Endodermal cell (in vitro differentiated cells): ENCODE data around the gene MLYCD. TPM values are rescaled to one million over a fixed set of nuclear protein-coding genes. Genes with fewer than 3 reads are reported as not detected.

Source experiments
- DNase-seq: peaks from one replicate; pipeline ENCODE4 v3.0.0-alpha.2; 2017
- H3K27ac ChIP-seq: 2 replicates; pipeline ENCODE4 v1.5.1; 2013; ENCODE audit warnings: mild to moderate bottlenecking, low read depth, low read length, moderate library complexity
- H3K27me3 ChIP-seq: 2 replicates; pipeline ENCODE4 v1.6.1; 2013; ENCODE audit warnings: mild to moderate bottlenecking, low read length, moderate library complexity; ENCODE audit not compliant: insufficient read depth, control insufficient read depth, poor library complexity, severe bottlenecking
- H3K36me3 ChIP-seq: 2 replicates; pipeline ENCODE4 v1.7.0; 2013; ENCODE audit warnings: mild to moderate bottlenecking, low read length, moderate library complexity; ENCODE audit not compliant: control insufficient read depth, insufficient read depth
- H3K4me1 ChIP-seq: one replicate; pipeline ENCODE4 v1.7.0; 2013; ENCODE audit warnings: low read length; ENCODE audit not compliant: control insufficient read depth, insufficient read depth
- H3K4me3 ChIP-seq: 2 replicates; pipeline ENCODE4 v1.5.1; 2013; ENCODE audit warnings: mild to moderate bottlenecking, low read length, moderate library complexity
- H3K9ac ChIP-seq: 2 replicates; pipeline ENCODE4 v1.6.1; 2013; ENCODE audit warnings: mild to moderate bottlenecking, low read length, moderate library complexity; ENCODE audit not compliant: poor library complexity, severe bottlenecking; ENCODE audit errors: extremely low read depth
- H3K9me3 ChIP-seq: 2 replicates; pipeline ENCODE4 v1.6.1; 2013; ENCODE audit warnings: mild to moderate bottlenecking, low read length, moderate library complexity; ENCODE audit not compliant: control insufficient read depth
- H3K27ac Mint-ChIP-seq: 2 replicates; pipeline ENCODE4 v1.8.0; 2020; ENCODE audit warnings: mixed read lengths
- H3K27me3 Mint-ChIP-seq: 2 replicates; pipeline ENCODE4 v1.8.0; 2021; ENCODE audit warnings: mild to moderate bottlenecking, mixed read lengths; ENCODE audit not compliant: insufficient read depth
- H3K36me3 Mint-ChIP-seq: 2 replicates; pipeline ENCODE4 v1.8.0; 2020; ENCODE audit warnings: low read depth, mixed read lengths
- H3K4me1 Mint-ChIP-seq: 2 replicates; pipeline ENCODE4 v1.8.0; 2020; ENCODE audit warnings: mixed read lengths
- H3K4me3 Mint-ChIP-seq: 2 replicates; pipeline ENCODE4 v1.8.0; 2020; ENCODE audit warnings: mild to moderate bottlenecking, moderate library complexity, mixed read lengths
- H3K9me3 Mint-ChIP-seq: 2 replicates; pipeline ENCODE4 v1.8.0; 2020; ENCODE audit warnings: mild to moderate bottlenecking, mixed read lengths
- WGBS, 2 experiments: methylation state at CpG; one replicate each; pipeline versions ENCODE4 v1.1.5 to v1.1.7; 2013; ENCODE audit warnings: missing lambda C conversion rate in 2 of 2, mixed read lengths in 1 of 2; ENCODE audit not compliant: insufficient coverage in 1 of 2, insufficient read length in 1 of 2; 5-methylcytosine and 5-hydroxymethylcytosine counted together
- total RNA-seq, 2 donors: library from RNA; stranded (reverse); fragmentation: NEBNext Ultra II Directional in 1 of 2; extraction: Animal tissue kit (Norgen Biotek cat#: 25700) in 1 of 2; gene quantifications; 2 replicates in 1 of 2; 3 replicates in 1 of 2; pipeline ENCODE4 v1.2.1, GENCODE V29; 2021
- TF ChIP-seq, protein P1 (sequence below): fragments of 200-600 bp; sonication (generic); conservative IDR thresholded peaks from 2 replicates; pipeline ENCODE4 v1.5.0; 2021; ENCODE audit warnings: antibody characterized with exemption, mild to moderate bottlenecking

The MLYCD gene
- total RNA-seq, 2 donors from 2014 or later = 11.1 to 19.0 TPM

DNA sequence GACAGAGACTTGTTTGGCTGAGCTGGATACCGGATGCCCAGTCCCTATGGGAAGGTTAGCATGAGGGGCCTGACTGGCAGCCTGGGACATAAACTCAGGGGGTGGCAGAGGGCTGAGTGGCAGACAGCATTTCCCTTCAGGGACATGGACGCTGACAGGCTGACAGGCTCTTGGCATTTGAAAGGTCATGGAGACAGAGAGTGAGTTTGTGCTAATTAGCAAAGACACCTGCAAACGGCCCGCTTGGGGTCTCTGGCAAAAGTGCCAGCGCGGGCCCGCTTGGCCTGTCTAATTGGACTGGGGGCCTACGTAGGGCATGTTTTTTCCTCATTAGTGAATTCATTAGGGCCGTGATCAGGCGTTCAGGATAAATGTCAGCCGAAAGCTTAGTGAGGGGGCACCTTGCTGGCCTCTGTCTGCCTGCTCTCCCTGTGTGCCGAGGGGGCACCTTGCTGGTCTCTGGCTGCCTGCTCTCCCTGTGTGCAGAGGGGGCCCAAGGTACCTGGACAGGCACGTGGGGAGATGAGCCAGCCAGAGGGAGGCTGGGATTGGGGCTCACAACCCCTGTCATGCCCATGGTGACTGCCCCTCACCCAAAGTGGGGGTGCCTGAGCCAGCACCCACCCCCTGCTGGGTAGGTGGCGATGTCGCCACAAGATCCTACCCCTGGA lies 76.8 kb downstream of the MLYCD start:
- H3K27me3 Mint-ChIP-seq = peaks cover 11% of the 10 kb centered on the region
- no peak for DNase-seq
- H3K4me3 Mint-ChIP-seq = no peak overlapping the region
- no peaks in the 10 kb centered on the region for H3K4me1 Mint-ChIP-seq
- Histone ChIP-seq H3K4me1 (no peaks in the 10 kb centered on the region), H3K36me3 (no peaks in the 10 kb centered on the region), H3K9me3 (peaks cover 18% of the 10 kb centered on the region), H3K4me3 (no peak overlapping the region), H3K27ac (no peak overlapping the region), H3K9ac (no peak overlapping the region), H3K27me3 (no peaks in the 10 kb centered on the region)
- H3K9me3 Mint-ChIP-seq = peaks cover 23% of the 10 kb centered on the region
- TF ChIP-seq, protein P1, sequence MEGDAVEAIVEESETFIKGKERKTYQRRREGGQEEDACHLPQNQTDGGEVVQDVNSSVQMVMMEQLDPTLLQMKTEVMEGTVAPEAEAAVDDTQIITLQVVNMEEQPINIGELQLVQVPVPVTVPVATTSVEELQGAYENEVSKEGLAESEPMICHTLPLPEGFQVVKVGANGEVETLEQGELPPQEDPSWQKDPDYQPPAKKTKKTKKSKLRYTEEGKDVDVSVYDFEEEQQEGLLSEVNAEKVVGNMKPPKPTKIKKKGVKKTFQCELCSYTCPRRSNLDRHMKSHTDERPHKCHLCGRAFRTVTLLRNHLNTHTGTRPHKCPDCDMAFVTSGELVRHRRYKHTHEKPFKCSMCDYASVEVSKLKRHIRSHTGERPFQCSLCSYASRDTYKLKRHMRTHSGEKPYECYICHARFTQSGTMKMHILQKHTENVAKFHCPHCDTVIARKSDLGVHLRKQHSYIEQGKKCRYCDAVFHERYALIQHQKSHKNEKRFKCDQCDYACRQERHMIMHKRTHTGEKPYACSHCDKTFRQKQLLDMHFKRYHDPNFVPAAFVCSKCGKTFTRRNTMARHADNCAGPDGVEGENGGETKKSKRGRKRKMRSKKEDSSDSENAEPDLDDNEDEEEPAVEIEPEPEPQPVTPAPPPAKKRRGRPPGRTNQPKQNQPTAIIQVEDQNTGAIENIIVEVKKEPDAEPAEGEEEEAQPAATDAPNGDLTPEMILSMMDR = no peak
- H3K27ac Mint-ChIP-seq = no peak overlapping the region
- peaks cover 12% of the 10 kb centered on the region for H3K36me3 Mint-ChIP-seq
- WGBS, 2 experiments = 88 to 90% methylated on average over 14 to 15 of the region's 15 CpGs

Other genes with a start within 250 kb of the MLYCD start
- gene HSBP1, start 91.1 kb upstream of the MLYCD start, total RNA-seq = 100 to 1,000 TPM; 229 to 239 TPM
- 1 to 10 TPM; 1.6 to 2.7 TPM for gene OSGIN1, start 54.1 kb downstream of the MLYCD start, total RNA-seq
- 1 to 10 TPM; 2.7 to 3.3 TPM for gene NECAB2, start 69.1 kb downstream of the MLYCD start, total RNA-seq
- gene SLC38A8, start 143.7 kb downstream of the MLYCD start, total RNA-seq = not detected
- gene MBTPS1, start 217.8 kb downstream of the MLYCD start, total RNA-seq = 10 to 100 TPM; 59.7 to 62.9 TPM
- 10 to 100 TPM; 49.5 to 68.3 TPM for gene HSDL1, start 246.1 kb downstream of the MLYCD start, total RNA-seq
- gene DNAAF1, start 246.2 kb downstream of the MLYCD start, total RNA-seq = under 1 TPM; 0.59 to 0.66 TPM